Activated CD4-positive, alpha-beta T cell treated with anti-CD3 and anti-CD28 coated beads for 1 hour (primary cell): Measurements from ENCODE around the gene CNTN2.

ENCODE experiments used
- DNase-seq: peaks from one replicate; pipeline ENCODE4 v3.0.0-alpha.2; 2020

Gene CNTN2

GRCh38 chr1:205056956-205057568, 14.1 kb downstream of the CNTN2 start:
- DNase-seq = no peak

GRCh38 chr1:205057808-205058575, 15.0 kb downstream of the CNTN2 start:
- no peak for DNase-seq

- DNase-seq = no peak
Observed at GRCh38 chr1:205058853-205059252, 15.8 kb downstream of the CNTN2 start.

GRCh38 chr1:205059660-205060059, 16.6 kb downstream of the CNTN2 start:
- no peak for DNase-seq

- DNase-seq = no peak
Observed at GRCh38 chr1:205060746-205061145, 17.7 kb downstream of the CNTN2 start.

- no peak for DNase-seq
Observed at GRCh38 chr1:205061227-205061626, 18.2 kb downstream of the CNTN2 start.

- DNase-seq = peak; percentile 38
Observed at GRCh38 chr1:205061665-205062069, 18.7 kb downstream of the CNTN2 start.

- no peak for DNase-seq
Observed at GRCh38 chr1:205062319-205062718, 19.3 kb downstream of the CNTN2 start.

GRCh38 chr1:205062895-205063294, 19.9 kb downstream of the CNTN2 start:
- no peak for DNase-seq

GRCh38 chr1:205064301-205064700, 21.3 kb downstream of the CNTN2 start:
- no peak for DNase-seq

GRCh38 chr1:205064741-205065316, 21.8 kb downstream of the CNTN2 start:
- DNase-seq = no peak

GRCh38 chr1:205065666-205066065, 22.7 kb downstream of the CNTN2 start:
- DNase-seq = no peak

- DNase-seq = no peak
Observed at GRCh38 chr1:205066141-205066818, 23.3 kb downstream of the CNTN2 start.

GRCh38 chr1:205067031-205067430, 24.0 kb downstream of the CNTN2 start:
- DNase-seq = no peak

- DNase-seq = no peak
Observed at GRCh38 chr1:205068001-205068400, 25.0 kb downstream of the CNTN2 start.

GRCh38 chr1:205068457-205069040, 25.5 kb downstream of the CNTN2 start:
- DNase-seq = no peak

GRCh38 chr1:205069371-205070125, 26.5 kb downstream of the CNTN2 start:
- DNase-seq = no peak

GRCh38 chr1:205071028-205071409, 28.0 kb downstream of the CNTN2 start:
- DNase-seq = no peak

- no peak for DNase-seq
Observed at GRCh38 chr1:205071801-205072200, 28.8 kb downstream of the CNTN2 start.

GRCh38 chr1:205072286-205072685, 29.3 kb downstream of the CNTN2 start:
- DNase-seq = no peak

- DNase-seq = no peak
Observed at GRCh38 chr1:205072881-205073280, 29.9 kb downstream of the CNTN2 start.

GRCh38 chr1:205073511-205073910, 30.5 kb downstream of the CNTN2 start:
- no peak for DNase-seq

GRCh38 chr1:205074084-205074483, 31.1 kb downstream of the CNTN2 start:
- no peak for DNase-seq
